Measurements from ENCODE around the gene SNX30.

SNX30 gene

DNA sequence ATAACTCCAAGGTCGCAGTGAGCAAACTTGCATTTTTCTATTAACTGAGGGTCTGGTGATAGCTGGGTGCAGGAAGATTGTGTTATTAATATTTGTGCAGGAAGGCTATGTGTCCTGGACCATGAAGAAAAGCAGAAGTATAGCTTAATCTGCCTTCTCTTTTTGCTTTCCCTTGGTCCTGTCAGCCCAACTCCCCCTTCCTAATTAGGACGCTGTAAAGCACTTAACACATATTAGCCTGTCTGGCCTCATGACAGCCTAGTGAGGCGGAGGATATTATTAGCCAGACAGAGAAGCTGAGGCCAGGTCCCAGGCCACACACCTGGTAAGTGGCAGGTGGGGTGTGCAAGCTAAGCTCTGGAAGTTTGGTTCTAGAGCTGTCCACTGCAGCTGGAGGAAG, 110.6 kb downstream of the SNX30 start:
- no peak for DNase-seq

DNA sequence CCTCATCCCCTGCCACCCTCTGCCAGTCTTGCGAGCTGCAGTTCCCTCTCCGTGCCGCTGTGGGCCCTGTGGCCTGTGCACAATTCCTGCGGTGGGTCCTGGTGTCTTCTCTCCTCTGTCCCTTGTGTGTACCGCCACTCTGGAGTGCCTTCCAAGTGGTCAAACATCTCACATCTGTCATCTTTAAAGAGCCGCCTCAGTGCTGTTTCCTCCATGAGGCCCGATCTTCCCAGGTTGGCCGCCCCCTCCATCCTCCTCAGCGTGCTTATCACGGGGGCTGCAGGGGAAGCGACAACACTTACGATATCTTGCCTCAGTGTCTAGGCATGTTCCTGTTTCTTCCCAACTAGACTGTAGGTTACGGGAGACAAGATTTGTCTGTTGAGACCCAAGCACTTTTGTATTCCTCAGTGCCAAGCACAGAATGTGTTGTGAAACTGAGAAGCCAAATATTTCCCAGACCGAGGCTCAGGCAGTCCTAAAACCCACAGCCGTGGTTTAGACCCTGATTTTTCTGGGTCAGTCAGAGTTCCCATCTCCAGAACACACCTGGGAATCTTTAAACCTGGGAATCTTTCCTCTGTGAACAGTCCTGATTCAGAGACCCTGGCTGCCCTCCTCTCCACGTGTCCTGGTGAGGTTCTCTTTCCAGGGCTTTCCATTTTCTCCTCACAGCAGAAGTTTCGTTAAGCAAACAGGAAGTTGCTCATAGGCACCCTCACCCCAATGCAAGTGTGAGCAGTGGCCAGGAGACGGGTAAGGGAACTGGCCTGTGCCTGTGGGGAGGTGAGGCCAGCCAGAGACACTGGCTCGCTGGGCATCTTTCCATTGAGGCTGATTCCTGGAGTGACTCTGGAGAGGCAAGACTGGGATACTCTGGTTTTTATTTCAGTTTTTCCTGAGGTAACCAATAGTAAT, 111.3 kb downstream of the SNX30 start:
- DNase-seq: no peak

DNA sequence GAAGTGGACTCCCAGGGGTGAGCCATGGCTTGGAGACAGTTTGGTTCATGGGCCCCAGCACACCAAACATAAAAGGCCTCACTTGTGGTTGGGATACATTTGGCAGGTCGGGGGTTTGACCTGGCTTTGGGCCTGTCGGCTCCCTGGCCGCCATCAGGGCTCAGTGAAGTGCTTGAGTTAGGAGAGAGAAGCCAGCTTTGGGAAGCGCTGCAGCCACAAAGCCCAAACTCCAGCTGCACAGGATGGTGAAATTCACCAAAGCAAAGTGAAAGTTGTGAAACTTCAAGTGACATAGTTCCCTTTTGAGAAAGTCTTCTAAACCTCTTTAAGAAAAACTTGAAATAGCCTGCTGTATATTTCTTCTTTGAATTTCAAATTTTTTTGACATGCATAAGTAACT, 112.7 kb downstream of the SNX30 start:
- no peak for DNase-seq

DNA sequence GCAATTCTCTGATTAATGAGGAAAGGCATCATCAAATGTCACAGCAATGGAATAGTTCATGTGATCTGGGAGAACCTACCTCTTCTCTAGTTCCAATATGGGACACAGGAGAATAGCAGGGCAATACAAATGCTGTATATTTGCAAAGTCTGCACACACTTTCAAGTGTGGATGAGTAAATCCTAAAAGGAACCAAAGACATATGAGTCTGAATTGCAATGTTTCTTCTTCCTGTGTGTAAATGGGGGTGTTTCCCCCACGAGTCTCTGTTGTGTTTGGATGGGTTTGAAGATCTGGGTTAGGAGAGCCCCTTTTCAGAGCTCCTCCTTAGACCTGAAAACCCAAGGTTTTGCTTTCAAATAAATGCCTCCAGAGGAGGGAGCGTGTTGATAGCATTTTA, 113.2 kb downstream of the SNX30 start:
- DNase-seq: no peak

DNA sequence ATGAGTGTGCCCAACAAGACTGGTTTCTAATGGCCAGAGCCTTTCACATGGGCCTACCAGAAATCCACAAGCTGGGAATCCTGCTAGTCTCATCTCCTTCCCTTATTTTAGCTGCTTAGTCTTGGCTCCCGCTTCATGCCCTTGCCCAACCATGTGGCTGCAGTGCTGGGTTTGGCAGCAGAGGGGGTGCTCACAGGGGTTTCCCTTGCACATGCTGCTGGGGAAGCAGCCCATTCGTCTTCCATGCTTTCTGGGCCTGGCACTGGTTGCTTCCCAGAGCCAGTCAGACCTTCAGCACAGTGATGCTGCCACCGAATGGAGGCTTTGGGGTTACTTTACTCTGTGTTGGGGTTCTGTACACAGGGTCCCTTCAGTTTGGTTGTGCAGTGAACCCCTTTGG, 113.8 kb downstream of the SNX30 start:
- no peak for DNase-seq

DNA sequence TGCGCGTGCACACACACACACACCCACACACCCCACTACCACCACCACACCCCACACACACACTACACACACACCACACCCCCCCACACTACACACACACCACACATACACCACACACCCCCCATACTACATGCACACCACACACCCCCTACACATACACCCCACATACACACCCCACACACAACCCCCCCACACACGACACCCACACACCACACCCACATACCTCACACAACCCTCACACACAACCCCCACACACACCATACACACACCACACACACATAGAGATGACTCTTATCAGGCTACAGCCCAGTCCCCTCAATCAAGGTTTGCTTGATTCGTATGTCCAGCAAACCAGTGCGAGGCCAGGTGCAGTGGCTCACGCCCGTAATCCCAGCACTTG, 114.4 kb downstream of the SNX30 start:
- no peak for DNase-seq

DNA sequence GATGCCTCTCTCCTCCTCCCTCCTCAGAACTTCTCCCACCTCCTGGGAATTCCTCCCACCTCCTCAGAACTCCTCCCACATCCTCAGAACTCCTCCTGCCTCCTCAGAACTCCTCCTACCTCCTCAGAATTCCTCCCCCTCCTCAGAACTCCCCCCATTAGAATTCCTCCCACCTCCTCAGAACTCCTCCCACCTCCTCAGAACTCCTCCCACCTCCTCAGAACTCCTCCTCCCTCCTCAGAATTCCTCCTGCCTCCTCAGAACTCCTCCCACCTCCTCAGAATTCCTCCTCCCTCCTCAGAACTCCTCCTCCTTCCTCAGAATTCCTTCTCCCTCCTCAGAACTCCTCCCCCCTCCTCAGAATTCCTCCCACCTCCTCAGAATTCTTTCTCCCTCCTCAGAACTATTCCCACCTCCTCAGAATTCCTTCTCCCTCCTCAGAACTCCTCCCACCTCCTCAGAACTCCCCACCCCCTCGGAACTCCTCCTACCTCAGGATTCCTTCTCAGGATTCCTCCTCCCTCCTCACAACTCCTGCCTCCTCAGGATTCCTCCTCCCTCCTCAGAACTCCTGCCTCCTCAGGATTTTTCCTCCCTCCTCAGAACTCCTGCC, 116.2 kb downstream of the SNX30 start:
- DNase-seq: peak; percentile 22

DNA sequence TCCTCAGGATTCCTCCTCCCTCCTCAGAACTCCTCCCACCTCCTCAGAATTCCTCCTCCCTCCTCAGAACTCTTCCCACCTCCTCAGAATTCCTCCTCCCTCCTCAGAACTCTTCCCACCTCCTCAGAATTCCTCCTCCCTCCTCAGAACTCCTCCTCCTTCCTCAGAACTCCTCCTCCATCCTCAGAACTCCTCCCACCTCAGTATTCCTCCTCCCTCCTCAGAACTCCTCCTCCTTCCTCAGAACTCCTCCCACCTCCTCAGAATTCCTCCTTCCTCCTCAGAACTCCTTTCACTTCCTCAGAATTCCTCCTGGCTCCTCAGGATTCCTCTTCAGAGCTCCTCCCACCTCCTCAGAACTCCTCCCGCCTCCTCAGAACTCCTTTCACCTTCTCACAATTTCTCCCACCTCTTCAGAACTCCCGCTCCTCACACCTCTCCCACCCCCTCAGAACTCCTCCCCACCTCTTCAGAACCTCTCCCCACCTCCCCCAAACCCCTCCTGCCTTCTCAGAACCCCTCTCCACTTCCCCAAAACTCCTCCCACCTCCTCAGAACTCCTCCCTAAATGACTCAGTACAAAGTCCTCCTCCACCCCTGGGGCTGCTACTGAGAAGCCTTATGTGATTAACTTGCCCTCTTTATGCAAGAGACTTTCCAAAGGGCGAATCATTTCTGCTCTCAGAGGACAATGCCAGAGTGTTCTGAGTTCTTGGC, 116.9 kb downstream of the SNX30 start:
- DNase-seq: peak; percentile 78

DNA sequence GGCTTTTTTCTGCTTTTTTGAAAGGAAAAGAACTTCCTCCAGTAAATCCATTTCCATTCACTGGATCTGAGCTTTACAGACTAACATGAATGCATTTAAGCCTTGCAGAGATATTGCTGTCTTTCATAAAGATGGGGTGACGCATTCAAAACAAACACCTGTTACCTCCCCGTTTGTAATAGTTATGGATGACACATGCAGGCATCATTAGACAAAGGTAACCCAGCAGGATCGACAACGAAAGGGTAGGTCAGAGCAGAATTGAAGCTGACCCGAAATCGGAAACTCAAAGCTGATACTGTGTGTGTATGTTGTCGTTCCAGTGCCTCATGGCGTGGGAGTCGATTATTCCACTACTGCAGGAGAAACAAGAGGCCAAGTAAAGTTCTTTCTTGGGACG, 117.9 kb downstream of the SNX30 start:
- no peak for DNase-seq

DNA sequence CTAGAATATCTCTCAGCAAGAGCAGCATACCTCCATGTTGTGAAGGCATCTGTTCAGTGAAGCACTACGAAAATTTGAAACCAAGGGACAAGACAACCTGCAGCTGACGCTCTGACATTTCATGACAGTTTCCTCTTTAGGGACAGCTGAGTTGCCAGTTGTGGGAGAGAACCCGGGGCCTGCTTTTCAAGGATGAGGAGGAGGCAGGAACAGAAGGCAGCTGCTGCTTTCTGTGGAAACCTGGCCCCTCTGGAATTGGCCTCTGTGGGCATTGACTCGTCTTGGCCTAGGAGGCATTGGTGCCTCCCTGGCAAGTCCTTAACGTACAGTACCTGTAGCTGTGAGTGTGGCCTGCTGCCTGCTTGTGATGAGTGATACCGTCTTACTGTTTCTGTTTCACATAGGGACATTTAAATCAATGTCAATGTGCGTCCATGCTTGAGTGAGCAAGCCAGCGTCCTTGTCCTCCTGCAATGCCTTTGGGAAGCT, 118.5 kb downstream of the SNX30 start:
- DNase-seq: no peak

DNA sequence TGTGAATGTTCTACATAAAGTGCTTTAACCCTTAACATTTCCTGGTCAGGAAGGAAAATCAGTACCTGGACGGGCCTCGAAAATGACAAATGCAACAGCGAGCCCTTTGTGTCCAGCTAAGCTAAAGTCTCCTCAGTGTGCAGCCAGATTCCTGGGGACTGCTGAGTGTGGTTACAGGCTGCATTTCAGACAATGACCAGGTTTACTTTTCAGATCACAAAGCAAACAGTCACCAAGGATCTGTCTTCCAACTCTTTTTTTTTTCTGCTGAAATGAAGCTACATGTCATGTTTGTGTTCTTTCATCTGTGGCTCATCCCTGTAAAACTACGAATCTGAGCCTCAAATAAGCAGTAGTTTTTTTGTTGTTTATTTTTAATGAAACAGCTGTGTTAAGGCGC, 119.4 kb downstream of the SNX30 start:
- DNase-seq: no peak

DNA sequence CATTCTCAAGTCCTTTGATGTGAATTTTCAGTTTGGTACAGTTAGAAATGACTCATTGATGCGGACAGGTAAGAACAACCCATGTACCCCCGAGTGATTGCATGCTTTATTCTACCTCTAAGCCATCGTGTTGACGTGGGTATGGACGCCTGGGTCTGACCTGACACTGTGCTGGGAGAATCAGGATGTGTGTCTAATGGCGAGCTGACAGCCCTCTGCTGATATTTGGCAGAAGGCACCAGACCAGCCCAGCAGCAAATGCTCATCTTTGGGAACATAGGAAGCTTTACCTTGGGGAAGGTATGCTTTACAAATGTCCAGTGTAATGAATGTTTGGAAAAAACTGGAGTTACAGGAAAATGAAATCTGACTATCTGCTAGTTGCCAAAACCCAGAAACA, 120.0 kb downstream of the SNX30 start:
- no peak for DNase-seq

DNA sequence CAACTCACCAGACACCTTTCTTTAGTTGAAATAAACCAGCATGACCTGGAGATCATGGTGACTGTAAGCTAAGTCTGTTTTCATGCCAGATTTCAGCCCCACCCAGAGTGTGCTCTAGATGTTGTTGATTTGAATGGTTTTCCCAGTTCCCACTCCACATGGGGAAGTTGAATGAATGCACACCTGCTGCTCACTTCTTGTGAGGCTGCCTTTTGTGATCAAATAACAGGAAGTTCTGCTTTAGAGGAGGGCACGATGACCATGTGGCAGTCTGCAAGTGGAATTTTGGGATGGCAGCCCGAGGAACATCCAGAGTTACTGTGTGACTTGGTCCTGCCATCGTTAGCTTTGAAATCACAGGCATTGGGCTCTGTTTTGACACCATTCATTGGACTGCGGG, 121.5 kb downstream of the SNX30 start:
- DNase-seq: no peak

DNA sequence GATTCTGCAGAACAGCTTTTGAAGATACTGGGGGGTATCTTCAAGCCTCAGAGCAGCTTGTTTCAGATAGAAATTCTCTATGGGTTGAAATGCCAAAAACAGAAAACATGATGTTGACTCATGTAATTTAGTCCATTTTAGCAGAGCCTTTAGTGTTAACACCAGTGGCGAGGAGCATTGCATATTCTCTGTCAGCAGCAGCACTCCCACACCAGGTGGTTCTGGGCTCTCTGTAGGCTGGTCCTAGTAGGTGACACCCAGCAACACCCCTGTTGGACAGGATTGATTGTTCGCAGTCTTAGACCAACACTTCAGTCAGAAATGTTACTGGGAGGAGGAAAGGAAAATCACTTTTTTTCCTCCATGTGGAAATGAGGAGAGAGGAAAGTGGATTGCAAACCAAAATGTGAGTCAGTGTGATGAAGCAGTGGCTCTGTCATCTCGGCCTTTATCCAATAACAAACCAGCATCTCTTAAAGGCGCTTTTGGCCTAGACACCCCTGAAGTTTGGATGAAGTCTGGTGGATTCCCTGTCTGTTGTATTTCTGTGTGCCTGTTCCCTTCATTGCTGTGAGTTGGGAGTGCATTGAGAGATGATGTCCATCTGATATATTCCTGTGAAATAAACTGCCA, 123.3 kb downstream of the SNX30 start:
- DNase-seq: no peak

DNA sequence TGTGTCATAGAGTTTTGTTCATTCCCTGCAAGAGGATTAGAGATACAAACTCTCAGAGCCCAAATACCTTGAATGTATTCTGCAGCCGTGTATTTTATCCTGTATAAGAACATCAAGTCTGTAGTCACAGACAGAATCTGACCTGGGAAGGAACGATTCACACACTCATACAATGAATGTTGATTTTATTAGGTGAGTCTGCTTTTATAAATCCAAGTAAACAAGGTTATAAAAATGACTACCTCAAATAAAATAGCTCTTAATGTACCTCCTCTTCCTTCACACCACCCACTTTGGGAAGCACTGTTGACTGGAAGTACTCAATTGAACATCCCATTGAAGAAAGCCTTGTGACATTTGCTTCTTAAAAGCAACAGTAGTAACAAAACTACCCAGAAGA, 128.2 kb downstream of the SNX30 start:
- DNase-seq: no peak

DNA sequence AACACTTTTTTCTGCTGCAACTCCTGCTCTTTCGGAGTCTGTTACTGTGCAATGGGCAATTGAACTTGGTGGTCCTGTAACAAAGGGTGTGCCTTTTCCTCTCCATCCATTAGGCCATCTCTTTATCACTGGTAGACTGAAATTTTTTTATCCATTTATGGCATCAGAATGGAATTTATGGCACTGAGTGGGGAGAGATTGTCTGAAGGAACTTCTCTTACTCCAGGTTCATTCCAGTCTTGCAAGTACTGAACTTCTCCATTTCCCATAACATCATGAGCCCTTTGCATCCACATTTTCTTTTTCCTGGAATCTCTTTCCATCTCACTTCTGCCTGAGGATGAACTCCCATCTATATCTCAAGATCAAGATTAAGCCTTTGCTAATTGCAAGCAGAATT, 130.1 kb downstream of the SNX30 start:
- DNase-seq: no peak

DNA sequence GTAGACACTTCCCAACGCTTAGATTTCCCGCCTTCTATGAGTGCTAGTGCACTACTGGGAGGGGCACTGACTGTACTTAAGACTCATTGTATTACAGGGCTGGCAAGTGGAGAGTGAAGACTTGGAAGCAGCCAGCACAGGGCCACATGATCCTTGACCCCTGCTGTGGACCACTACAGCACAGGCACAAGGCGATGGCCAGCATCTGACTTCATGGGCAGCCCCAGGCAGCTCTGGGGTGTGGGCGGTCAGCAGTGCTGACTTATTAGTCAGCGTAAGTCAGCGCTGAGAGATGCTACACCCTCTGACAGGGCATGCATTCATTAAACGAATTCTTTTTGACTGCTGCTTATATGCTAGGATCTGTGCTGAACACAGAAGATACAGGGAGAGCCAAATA, 130.8 kb downstream of the SNX30 start:
- no peak for DNase-seq

DNA sequence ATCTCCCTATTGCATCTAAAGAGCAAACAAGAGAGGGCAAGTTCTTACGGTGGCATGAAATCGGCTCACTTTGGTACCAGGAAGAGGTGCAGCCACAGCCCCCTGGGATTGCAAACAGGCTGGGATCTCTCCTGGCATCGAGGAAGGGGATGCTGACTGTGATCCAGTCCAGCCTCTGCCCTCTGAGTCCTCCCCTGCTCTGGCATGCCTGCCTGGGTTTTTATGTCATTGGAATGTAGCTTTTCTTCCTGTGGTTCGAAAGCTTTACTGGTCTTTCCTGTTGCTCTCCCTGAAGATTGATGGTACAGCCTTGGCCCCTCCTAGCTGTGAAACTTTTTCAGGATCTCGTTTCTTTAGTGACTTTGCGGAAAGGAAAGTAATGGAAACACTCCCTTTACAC, 133.5 kb downstream of the SNX30 start:
- no peak for DNase-seq

DNA sequence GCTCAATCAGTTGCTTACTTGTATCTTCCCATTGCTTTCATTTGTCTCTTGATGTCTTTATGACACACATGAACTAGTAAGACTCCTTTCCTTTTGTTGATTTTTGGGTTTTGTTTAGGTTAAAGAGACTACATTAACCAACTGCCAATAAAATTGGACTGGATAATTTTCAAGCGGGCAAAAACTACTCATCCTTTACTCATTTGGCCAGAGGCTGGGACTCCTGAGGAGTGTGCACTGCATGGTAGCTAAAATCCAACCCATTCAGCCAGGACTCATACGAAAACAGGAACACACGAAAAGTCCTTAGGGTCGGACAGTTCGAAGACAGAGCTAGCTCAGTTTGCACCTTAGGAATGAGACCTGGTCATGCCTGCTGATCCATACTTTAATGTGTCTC, 134.2 kb downstream of the SNX30 start:
- DNase-seq: no peak

DNA sequence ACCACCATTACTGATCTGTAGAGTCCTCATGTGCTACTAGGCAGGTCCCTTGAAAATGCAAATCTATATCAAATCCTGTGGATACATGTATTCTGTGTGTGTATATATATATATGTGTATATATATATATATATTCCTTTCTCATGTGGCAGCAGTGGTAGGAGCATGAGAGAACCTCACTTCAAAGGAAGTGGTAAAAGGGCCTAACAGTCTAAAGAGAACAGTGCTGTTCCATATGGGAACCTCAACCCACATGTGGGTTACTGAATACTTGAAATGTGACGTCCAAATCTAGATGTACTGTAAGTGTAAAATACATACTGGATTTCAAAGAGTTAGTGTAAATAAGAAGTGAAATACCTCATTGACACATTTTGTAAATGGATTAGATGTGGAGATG, 134.8 kb downstream of the SNX30 start:
- no peak for DNase-seq

DNA sequence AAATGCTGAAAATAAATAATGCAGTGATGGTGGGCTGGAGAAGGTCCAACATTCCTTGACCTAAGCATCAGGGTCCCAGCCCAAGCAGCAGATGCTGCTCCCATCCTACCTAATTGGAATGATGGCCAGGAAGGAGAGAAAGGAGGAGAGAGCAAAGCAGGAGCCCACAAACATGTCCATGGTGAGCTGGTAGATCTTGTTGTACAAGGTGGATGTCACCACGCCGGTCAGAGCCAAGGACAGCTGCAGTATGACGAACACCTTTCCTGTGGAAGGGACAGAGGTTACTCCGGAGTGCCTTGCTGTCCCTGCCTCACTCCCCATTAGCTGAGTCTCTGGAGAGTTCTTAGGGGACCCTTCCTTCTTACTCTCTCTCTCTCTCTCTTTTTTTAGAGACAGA, 135.8 kb downstream of the SNX30 start:
- no peak for DNase-seq

DNA sequence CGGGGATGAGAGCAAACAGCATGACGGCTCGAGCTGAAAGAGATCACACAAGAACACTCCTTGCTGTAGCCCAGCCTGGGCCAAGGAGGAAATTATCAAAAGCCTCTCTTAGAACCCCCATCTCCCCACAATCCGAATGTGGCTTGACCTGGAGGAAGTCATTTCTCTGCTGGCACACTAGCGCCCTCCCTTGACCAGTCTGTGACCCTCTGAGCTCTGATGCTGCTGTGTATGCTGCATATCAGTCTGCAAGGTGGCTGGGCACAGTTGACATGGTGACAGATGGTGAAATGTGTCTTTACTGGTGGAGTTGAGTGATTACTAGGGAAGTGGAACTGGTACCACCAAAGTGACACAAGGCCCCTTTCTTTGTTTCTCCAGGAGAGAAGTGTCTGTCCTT, 136.8 kb downstream of the SNX30 start:
- DNase-seq: no peak
